Muscle layer of colon (tissue), 2 donors: ENCODE data around the gene FLNA.
A peak's percentile ranks its signal among the peaks of the same experiment; 100 is the strongest.

Experiments
- H3K27ac ChIP-seq: one replicate; pipeline ENCODE4 v1.7.0; 2013; ENCODE audit warnings: low read depth, mild to moderate bottlenecking, low read length, moderate library complexity
- H3K27me3 ChIP-seq, 2 donors: one replicate each; pipeline ENCODE4 v1.7.0; 2013; ENCODE audit warnings: low read length in 2 of 2, mild to moderate bottlenecking in 2 of 2; ENCODE audit not compliant: insufficient read depth in 2 of 2, control insufficient read depth in 1 of 2
- H3K36me3 ChIP-seq: one replicate; pipeline ENCODE4 v1.7.0; 2013; ENCODE audit warnings: mild to moderate bottlenecking, low read length; ENCODE audit not compliant: insufficient read depth
- H3K4me1 ChIP-seq: one replicate; pipeline ENCODE4 v1.7.0; 2013; ENCODE audit warnings: mild to moderate bottlenecking, low read length; ENCODE audit not compliant: insufficient read depth
- H3K4me3 ChIP-seq, 2 donors: one replicate each; pipeline ENCODE4 v1.7.0; 2013; ENCODE audit warnings: low read length in 2 of 2, low read depth in 1 of 2, mild to moderate bottlenecking in 1 of 2, moderate library complexity in 1 of 2
- H3K9ac ChIP-seq: one replicate; pipeline ENCODE4 v1.7.0; 2013; ENCODE audit warnings: low read length
- H3K9me3 ChIP-seq: one replicate; pipeline ENCODE4 v1.7.0; 2013; ENCODE audit warnings: mild to moderate bottlenecking, low read length
- donor health status: abdominal sarcoma.
- donor health status: Adenocarcinoma of cecum.

FLNA gene

GRCh38 chrX:154360155-154360713 is 14.2 kb downstream of the FLNA start:
- peaks cover 6% of the 10 kb centered on the region for H3K4me1 ChIP-seq
- peak overlapping the region; percentile 22 for H3K27ac ChIP-seq
- peaks cover 89% of the 10 kb centered on the region for H3K36me3 ChIP-seq

GRCh38 chrX:154359362-154360154 is 14.9 kb downstream of the FLNA start:
- peak overlapping the region; percentile 19 for H3K27ac ChIP-seq
- peaks cover 6% of the 10 kb centered on the region for H3K4me1 ChIP-seq
- H3K36me3 ChIP-seq: peaks cover 89% of the 10 kb centered on the region

More at GRCh38 chrX:154360155-154360713, 14.2 kb downstream of the FLNA start:
- Histone ChIP-seq H3K27me3 (no peaks in the 10 kb centered on the region), H3K4me3 (no peak overlapping the region), H3K9ac (no peak overlapping the region), H3K9me3 (no peaks in the 10 kb centered on the region)

GRCh38 chrX:154358829-154359228 is 15.6 kb downstream of the FLNA start:
- peaks cover 92% of the 10 kb centered on the region for H3K36me3 ChIP-seq
- no peaks in the 10 kb centered on the region for H3K27me3 ChIP-seq
- H3K4me3 ChIP-seq: peak overlapping the region in 1 of 2 donors; percentile 38
- H3K4me1 ChIP-seq: peaks cover 6% of the 10 kb centered on the region
- H3K9me3 ChIP-seq: no peaks in the 10 kb centered on the region
- no peak overlapping the region for H3K9ac ChIP-seq
- H3K27ac ChIP-seq: peak overlapping the region; percentile 30

More at GRCh38 chrX:154359362-154360154, 14.9 kb downstream of the FLNA start:
- Histone ChIP-seq H3K4me3 (no peak overlapping the region), H3K9me3 (no peaks in the 10 kb centered on the region), H3K9ac (no peak overlapping the region), H3K27me3 (no peaks in the 10 kb centered on the region)

GRCh38 chrX:154358011-154358410 is 16.4 kb downstream of the FLNA start:
- no peak overlapping the region for H3K4me3 ChIP-seq
- peaks cover 96% of the 10 kb centered on the region for H3K36me3 ChIP-seq
- peaks cover 6% of the 10 kb centered on the region for H3K4me1 ChIP-seq
- peak overlapping the region; percentile 30 for H3K27ac ChIP-seq
- H3K9me3 ChIP-seq: no peaks in the 10 kb centered on the region
- H3K27me3 ChIP-seq: no peaks in the 10 kb centered on the region
- H3K9ac ChIP-seq: no peak overlapping the region

- Histone ChIP-seq H3K4me3 (no peak overlapping the region), H3K36me3 (peaks cover 96% of the 10 kb centered on the region)
Observed at GRCh38 chrX:154357205-154357604, 17.2 kb downstream of the FLNA start.

GRCh38 chrX:154356596-154356995 is 17.8 kb downstream of the FLNA start:
- Histone ChIP-seq H3K36me3 (peaks cover 96% of the 10 kb centered on the region), H3K27me3 (no peaks in the 10 kb centered on the region), H3K27ac (no peak overlapping the region), H3K9ac (no peak overlapping the region), H3K9me3 (no peaks in the 10 kb centered on the region), H3K4me3 (no peak overlapping the region), H3K4me1 (peaks cover 6% of the 10 kb centered on the region)

More at GRCh38 chrX:154357205-154357604, 17.2 kb downstream of the FLNA start:
- Histone ChIP-seq H3K4me1 (peaks cover 6% of the 10 kb centered on the region), H3K9me3 (no peaks in the 10 kb centered on the region), H3K9ac (no peak overlapping the region), H3K27me3 (no peaks in the 10 kb centered on the region), H3K27ac (peak overlapping the region; percentile 43)

GRCh38 chrX:154355776-154356140 is 18.7 kb downstream of the FLNA start:
- Histone ChIP-seq H3K36me3 (peaks cover 99% of the 10 kb centered on the region), H3K4me3 (no peak overlapping the region), H3K27ac (peak overlapping the region; percentile 16), H3K4me1 (peaks cover 6% of the 10 kb centered on the region), H3K9ac (no peak overlapping the region), H3K27me3 (no peaks in the 10 kb centered on the region), H3K9me3 (no peaks in the 10 kb centered on the region)

GRCh38 chrX:154355094-154355775 is 19.2 kb downstream of the FLNA start:
- Histone ChIP-seq H3K27ac (peak overlapping the region; percentile 48), H3K36me3 (peaks cover 100% of the 10 kb centered on the region), H3K9ac (no peak overlapping the region), H3K4me3 (no peak overlapping the region), H3K4me1 (peaks cover 6% of the 10 kb centered on the region), H3K9me3 (no peaks in the 10 kb centered on the region), H3K27me3 (no peaks in the 10 kb centered on the region)

- H3K9ac ChIP-seq: no peak overlapping the region
- H3K4me3 ChIP-seq: no peak overlapping the region
- peak overlapping the region; percentile 48 for H3K27ac ChIP-seq
- peaks cover 99% of the 10 kb centered on the region for H3K36me3 ChIP-seq
- H3K9me3 ChIP-seq: no peaks in the 10 kb centered on the region
- H3K4me1 ChIP-seq: peaks cover 6% of the 10 kb centered on the region
- H3K27me3 ChIP-seq: no peaks in the 10 kb centered on the region
Observed at GRCh38 chrX:154354516-154354915, 19.9 kb downstream of the FLNA start.

- Histone ChIP-seq H3K9me3 (no peaks in the 10 kb centered on the region), H3K4me3 (no peak overlapping the region), H3K36me3 (peaks cover 99% of the 10 kb centered on the region), H3K27ac (peak overlapping the region; percentile 39), H3K4me1 (peaks cover 6% of the 10 kb centered on the region), H3K9ac (no peak overlapping the region), H3K27me3 (no peaks in the 10 kb centered on the region)
Observed at GRCh38 chrX:154354013-154354412, 20.4 kb downstream of the FLNA start.

- H3K27ac ChIP-seq: peak overlapping the region; percentile 36
Observed at GRCh38 chrX:154353172-154353843, 21.1 kb downstream of the FLNA start.

More at GRCh38 chrX:154353172-154353843, 21.1 kb downstream of the FLNA start:
- Histone ChIP-seq H3K4me1 (peaks cover 6% of the 10 kb centered on the region), H3K36me3 (peaks cover 95% of the 10 kb centered on the region), H3K9me3 (no peaks in the 10 kb centered on the region), H3K27me3 (peaks cover 0 to 4% of the 10 kb centered on the region in 2 donors), H3K4me3 (no peak overlapping the region), H3K9ac (no peak overlapping the region)
